ENCODE data around the gene RPUSD3.

The RPUSD3 gene

GRCh38 chr3:9826815-9827573 lies 16.8 kb downstream of the RPUSD3 start:
- peak; percentile 49; the same call in 1 of the 2 replicates for TF ChIP-seq GLIS1 (tag by site-specific recombination; IDR thresholded peaks at IDR 0.05)
- TF ChIP-seq ZNF202 (tag by site-specific recombination; IDR thresholded peaks at IDR 0.05; ENCODE audit: borderline replicate concordance), result no peak
- 0 out of 2 replicates have a peak, but pooled peaks have one; percentile 45 for TF ChIP-seq ZSCAN30 (tag by site-specific recombination; IDR thresholded peaks at IDR 0.05)
- TF ChIP-seq HIC1 (tag by site-specific recombination; IDR thresholded peaks at IDR 0.05), result no peak
- TF ChIP-seq, protein P1, sequence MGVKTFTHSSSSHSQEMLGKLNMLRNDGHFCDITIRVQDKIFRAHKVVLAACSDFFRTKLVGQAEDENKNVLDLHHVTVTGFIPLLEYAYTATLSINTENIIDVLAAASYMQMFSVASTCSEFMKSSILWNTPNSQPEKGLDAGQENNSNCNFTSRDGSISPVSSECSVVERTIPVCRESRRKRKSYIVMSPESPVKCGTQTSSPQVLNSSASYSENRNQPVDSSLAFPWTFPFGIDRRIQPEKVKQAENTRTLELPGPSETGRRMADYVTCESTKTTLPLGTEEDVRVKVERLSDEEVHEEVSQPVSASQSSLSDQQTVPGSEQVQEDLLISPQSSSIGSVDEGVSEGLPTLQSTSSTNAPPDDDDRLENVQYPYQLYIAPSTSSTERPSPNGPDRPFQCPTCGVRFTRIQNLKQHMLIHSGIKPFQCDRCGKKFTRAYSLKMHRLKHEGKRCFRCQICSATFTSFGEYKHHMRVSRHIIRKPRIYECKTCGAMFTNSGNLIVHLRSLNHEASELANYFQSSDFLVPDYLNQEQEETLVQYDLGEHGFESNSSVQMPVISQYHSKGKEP (tag by site-specific recombination; IDR thresholded peaks at IDR 0.05), result peak; percentile 23; the same call in 1 of the 2 replicates
- TF ChIP-seq ZNF513 (tag by site-specific recombination; IDR thresholded peaks at IDR 0.05), result no peak
- TF ChIP-seq ZNF2 (tag by site-specific recombination; IDR thresholded peaks at IDR 0.05), result 0 out of 2 replicates have a peak, but pooled peaks have one; percentile 28
- Histone ChIP-seq H3K27ac (ENCODE audit: extremely low read depth, low read depth, low read length) (no peak overlapping the region), H3K4me3 (ENCODE audit: low read depth, low read length) (no peak overlapping the region), H3K9me3 (ENCODE audit: control insufficient read depth, insufficient read depth, low read depth, low read length) (no peaks in the 10 kb centered on the region), H3K4me1 (ENCODE audit: control insufficient read depth, insufficient read depth, low read length) (no peaks in the 10 kb centered on the region), H3K36me3 (ENCODE audit: control insufficient read depth in 2 of 2, insufficient read depth in 1 of 2, low read length in 2 of 2) (peaks cover 10 to 43% of the 10 kb centered on the region in 2 experiments; a peak in 2 of 3 replicates)
- CTCF ChIA-PET, result interaction anchor here (0.6 to 1.9 kb wide), 7 partner anchors 13 to 128 kb away, joined by 3 to 7 read pairs (median 4); partner anchors contain the start of genes ARPC4 and TADA3
- POLR2A ChIA-PET, result interaction anchor here (1.3 kb wide), 1 partner anchor 119 kb away, joined by 4 read pairs; no protein-coding TSS in a partner anchor

- Histone ChIP-seq H3K4me1 (ENCODE audit: control insufficient read depth, insufficient read depth, low read length) (no peaks in the 10 kb centered on the region), H3K4me3 (ENCODE audit: low read depth, low read length) (no peak overlapping the region), H3K36me3 (ENCODE audit: control insufficient read depth in 2 of 2, insufficient read depth in 1 of 2, low read length in 2 of 2) (peaks cover 3 to 44% of the 10 kb centered on the region in 2 experiments; a peak in 2 of 3 replicates), H3K9me3 (ENCODE audit: control insufficient read depth, insufficient read depth, low read depth, low read length) (no peaks in the 10 kb centered on the region), H3K27ac (ENCODE audit: extremely low read depth, low read depth, low read length) (no peak overlapping the region)
- TF ChIP-seq ZNF768 (tag by site-specific recombination; IDR thresholded peaks at IDR 0.05) (no peak), GLIS1 (tag by site-specific recombination; IDR thresholded peaks at IDR 0.05) (no peak), ZNF48 (tag by site-specific recombination; IDR thresholded peaks at IDR 0.05) (no peak), MEIS1 (CRISPR knock-in tag; IDR thresholded peaks at IDR 0.05; ENCODE audit: borderline replicate concordance) (no peak), ZNF626 (tag by site-specific recombination; IDR thresholded peaks at IDR 0.05) (no peak), GLI2 (tag by site-specific recombination; IDR thresholded peaks at IDR 0.05; ENCODE audit: borderline replicate concordance, low read depth) (no peak), KLF7 (tag by site-specific recombination; IDR thresholded peaks at IDR 0.05; ENCODE audit: borderline replicate concordance) (no peak)
- ChIA-PET CTCF (interaction anchor here (0.6 kb wide), 1 partner anchor 9 kb away, joined by 3 read pairs; no protein-coding TSS in a partner anchor), POLR2A (no interaction called here)
These were observed 18.3 kb downstream of the RPUSD3 start for GRCh38 chr3:9825451-9826040.

- POLR2A ChIA-PET, result no interaction called here
- H3K36me3 ChIP-seq (ENCODE audit: control insufficient read depth in 2 of 2, insufficient read depth in 1 of 2, low read length in 2 of 2), result peaks cover 5 to 40% of the 10 kb centered on the region in 2 experiments; a peak in 2 of 3 replicates
- no peaks in the 10 kb centered on the region for H3K4me1 ChIP-seq (ENCODE audit: control insufficient read depth, insufficient read depth, low read length)
- H3K27ac ChIP-seq (ENCODE audit: extremely low read depth, low read depth, low read length), result no peak overlapping the region
- CTCF ChIA-PET, result interaction anchor here (0.7 to 0.9 kb wide), 2 partner anchors 105 to 859 kb away, joined by 3 read pairs; no protein-coding TSS in a partner anchor
- no peaks in the 10 kb centered on the region for H3K9me3 ChIP-seq (ENCODE audit: control insufficient read depth, insufficient read depth, low read depth, low read length)
- H3K4me3 ChIP-seq (ENCODE audit: low read depth, low read length), result no peak overlapping the region
- TF ChIP-seq PRDM10 (tag by site-specific recombination; IDR thresholded peaks at IDR 0.05), result no peak
These were observed 22.9 kb downstream of the RPUSD3 start for GRCh38 chr3:9820946-9821345.

Data from HEK293 (cell line).